ENCODE measurements around the gene RAB42. TPM values are rescaled to one million over a fixed set of nuclear protein-coding genes. Genes with fewer than 3 reads are reported as not detected.

The RAB42 gene
- total and polyA plus RNA-seq, 10 of the 15 experiments (the other 5 are each of a cell fraction or from before 2014, with no cell fraction given): 0.16 to 4.5 (median 0.49) TPM

DNA sequence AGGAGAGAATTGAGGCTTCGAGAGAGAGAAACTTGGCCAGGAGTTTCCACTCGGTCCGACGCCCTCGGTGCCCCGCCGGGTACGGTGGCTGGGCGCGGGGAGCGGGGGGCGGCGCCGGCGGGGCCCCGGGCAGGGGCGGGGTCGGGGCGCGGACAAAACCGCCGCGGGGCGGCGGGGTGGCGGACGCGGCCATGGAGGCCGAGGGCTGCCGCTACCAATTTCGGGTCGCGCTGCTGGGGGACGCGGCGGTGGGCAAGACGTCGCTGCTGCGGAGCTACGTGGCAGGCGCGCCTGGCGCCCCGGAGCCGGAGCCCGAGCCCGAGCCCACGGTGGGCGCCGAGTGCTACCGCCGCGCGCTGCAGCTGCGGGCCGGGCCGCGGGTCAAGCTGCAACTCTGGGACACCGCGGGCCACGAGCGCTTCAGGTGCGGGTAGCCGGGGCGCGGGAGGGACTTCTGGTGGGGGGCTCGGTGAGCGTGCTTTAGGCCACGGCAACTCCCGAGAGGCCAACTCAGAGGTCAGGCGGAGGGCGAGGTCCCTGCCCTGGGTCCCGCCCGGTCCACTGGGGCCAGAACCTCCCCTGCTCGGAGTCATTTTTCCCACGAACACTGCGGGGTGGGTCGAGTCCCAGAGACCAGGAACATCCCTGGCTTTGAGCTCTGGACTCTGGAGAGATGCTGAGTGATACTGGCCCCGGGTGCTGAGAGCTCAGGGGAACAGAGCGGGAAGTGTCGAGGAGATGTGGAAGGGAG lies 431 bp downstream of the RAB42 start (continued):
- TF ChIP-seq EP300 (IDR thresholded peaks at IDR 0.05; ENCODE audit: borderline replicate concordance in 1 of 2, control insufficient read depth in 1 of 2, low read depth in 2 of 2, low read length in 2 of 2) (no peak), SMC3 (IDR thresholded peaks at IDR 0.05; ENCODE audit: borderline replicate concordance, low read length) (no peak), NRF1 (conservative IDR thresholded peaks at IDR 0.05; ENCODE audit: low read depth, low read length) (no peak), STAT3 (IDR thresholded peaks at IDR 0.05; ENCODE audit: low read depth, low read length) (no peak), CBX5 (IDR thresholded peaks at IDR 0.05; ENCODE audit: low read depth) (no peak), POLR2AphosphoS2 (IDR thresholded peaks at IDR 0.05; ENCODE audit: low read depth, low read length) (no peak), ZZZ3 (IDR thresholded peaks at IDR 0.05; ENCODE audit: control insufficient read depth, insufficient read length, low read depth) (no peak)
- TF ChIP-seq, protein P1, sequence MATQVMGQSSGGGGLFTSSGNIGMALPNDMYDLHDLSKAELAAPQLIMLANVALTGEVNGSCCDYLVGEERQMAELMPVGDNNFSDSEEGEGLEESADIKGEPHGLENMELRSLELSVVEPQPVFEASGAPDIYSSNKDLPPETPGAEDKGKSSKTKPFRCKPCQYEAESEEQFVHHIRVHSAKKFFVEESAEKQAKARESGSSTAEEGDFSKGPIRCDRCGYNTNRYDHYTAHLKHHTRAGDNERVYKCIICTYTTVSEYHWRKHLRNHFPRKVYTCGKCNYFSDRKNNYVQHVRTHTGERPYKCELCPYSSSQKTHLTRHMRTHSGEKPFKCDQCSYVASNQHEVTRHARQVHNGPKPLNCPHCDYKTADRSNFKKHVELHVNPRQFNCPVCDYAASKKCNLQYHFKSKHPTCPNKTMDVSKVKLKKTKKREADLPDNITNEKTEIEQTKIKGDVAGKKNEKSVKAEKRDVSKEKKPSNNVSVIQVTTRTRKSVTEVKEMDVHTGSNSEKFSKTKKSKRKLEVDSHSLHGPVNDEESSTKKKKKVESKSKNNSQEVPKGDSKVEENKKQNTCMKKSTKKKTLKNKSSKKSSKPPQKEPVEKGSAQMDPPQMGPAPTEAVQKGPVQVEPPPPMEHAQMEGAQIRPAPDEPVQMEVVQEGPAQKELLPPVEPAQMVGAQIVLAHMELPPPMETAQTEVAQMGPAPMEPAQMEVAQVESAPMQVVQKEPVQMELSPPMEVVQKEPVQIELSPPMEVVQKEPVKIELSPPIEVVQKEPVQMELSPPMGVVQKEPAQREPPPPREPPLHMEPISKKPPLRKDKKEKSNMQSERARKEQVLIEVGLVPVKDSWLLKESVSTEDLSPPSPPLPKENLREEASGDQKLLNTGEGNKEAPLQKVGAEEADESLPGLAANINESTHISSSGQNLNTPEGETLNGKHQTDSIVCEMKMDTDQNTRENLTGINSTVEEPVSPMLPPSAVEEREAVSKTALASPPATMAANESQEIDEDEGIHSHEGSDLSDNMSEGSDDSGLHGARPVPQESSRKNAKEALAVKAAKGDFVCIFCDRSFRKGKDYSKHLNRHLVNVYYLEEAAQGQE (IDR thresholded peaks at IDR 0.05; ENCODE audit: low read depth, low read length): no peak
- TF ChIP-seq, protein P2, sequence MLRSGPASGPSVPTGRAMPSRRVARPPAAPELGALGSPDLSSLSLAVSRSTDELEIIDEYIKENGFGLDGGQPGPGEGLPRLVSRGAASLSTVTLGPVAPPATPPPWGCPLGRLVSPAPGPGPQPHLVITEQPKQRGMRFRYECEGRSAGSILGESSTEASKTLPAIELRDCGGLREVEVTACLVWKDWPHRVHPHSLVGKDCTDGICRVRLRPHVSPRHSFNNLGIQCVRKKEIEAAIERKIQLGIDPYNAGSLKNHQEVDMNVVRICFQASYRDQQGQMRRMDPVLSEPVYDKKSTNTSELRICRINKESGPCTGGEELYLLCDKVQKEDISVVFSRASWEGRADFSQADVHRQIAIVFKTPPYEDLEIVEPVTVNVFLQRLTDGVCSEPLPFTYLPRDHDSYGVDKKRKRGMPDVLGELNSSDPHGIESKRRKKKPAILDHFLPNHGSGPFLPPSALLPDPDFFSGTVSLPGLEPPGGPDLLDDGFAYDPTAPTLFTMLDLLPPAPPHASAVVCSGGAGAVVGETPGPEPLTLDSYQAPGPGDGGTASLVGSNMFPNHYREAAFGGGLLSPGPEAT (IDR thresholded peaks at IDR 0.05; ENCODE audit: low read depth): no peak
- TF ChIP-seq, protein P3, sequence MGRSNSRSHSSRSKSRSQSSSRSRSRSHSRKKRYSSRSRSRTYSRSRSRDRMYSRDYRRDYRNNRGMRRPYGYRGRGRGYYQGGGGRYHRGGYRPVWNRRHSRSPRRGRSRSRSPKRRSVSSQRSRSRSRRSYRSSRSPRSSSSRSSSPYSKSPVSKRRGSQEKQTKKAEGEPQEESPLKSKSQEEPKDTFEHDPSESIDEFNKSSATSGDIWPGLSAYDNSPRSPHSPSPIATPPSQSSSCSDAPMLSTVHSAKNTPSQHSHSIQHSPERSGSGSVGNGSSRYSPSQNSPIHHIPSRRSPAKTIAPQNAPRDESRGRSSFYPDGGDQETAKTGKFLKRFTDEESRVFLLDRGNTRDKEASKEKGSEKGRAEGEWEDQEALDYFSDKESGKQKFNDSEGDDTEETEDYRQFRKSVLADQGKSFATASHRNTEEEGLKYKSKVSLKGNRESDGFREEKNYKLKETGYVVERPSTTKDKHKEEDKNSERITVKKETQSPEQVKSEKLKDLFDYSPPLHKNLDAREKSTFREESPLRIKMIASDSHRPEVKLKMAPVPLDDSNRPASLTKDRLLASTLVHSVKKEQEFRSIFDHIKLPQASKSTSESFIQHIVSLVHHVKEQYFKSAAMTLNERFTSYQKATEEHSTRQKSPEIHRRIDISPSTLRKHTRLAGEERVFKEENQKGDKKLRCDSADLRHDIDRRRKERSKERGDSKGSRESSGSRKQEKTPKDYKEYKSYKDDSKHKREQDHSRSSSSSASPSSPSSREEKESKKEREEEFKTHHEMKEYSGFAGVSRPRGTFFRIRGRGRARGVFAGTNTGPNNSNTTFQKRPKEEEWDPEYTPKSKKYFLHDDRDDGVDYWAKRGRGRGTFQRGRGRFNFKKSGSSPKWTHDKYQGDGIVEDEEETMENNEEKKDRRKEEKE (IDR thresholded peaks at IDR 0.05): no peak
- TF ChIP-seq, protein P4, sequence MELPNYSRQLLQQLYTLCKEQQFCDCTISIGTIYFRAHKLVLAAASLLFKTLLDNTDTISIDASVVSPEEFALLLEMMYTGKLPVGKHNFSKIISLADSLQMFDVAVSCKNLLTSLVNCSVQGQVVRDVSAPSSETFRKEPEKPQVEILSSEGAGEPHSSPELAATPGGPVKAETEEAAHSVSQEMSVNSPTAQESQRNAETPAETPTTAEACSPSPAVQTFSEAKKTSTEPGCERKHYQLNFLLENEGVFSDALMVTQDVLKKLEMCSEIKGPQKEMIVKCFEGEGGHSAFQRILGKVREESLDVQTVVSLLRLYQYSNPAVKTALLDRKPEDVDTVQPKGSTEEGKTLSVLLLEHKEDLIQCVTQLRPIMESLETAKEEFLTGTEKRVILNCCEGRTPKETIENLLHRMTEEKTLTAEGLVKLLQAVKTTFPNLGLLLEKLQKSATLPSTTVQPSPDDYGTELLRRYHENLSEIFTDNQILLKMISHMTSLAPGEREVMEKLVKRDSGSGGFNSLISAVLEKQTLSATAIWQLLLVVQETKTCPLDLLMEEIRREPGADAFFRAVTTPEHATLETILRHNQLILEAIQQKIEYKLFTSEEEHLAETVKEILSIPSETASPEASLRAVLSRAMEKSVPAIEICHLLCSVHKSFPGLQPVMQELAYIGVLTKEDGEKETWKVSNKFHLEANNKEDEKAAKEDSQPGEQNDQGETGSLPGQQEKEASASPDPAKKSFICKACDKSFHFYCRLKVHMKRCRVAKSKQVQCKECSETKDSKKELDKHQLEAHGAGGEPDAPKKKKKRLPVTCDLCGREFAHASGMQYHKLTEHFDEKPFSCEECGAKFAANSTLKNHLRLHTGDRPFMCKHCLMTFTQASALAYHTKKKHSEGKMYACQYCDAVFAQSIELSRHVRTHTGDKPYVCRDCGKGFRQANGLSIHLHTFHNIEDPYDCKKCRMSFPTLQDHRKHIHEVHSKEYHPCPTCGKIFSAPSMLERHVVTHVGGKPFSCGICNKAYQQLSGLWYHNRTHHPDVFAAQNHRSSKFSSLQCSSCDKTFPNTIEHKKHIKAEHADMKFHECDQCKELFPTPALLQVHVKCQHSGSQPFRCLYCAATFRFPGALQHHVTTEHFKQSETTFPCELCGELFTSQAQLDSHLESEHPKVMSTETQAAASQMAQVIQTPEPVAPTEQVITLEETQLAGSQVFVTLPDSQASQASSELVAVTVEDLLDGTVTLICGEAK (IDR thresholded peaks at IDR 0.05; ENCODE audit: borderline replicate concordance): no peak

Data from GM12878 (cell line).